GM12878 (cell line): Measurements from ENCODE around the gene RAPSN. TPM values are rescaled to one million over a fixed set of nuclear protein-coding genes. Genes with fewer than 3 reads are reported as not detected.

Source experiments
- CBX3 ChIP-seq: fragments of 200-600 bp; sonication (generic); IDR thresholded peaks from 2 replicates; pipeline ENCODE4 v1.6.1; 2016; ENCODE audit warnings: low read depth, borderline replicate concordance
- CEBPB ChIP-seq, 2 experiments: fragments of 150-350 bp in 1 of 2; IDR thresholded peaks; 2 replicates each; pipeline ENCODE4 v1.6.1; 2012 to 2014; ENCODE audit warnings: low read depth in 2 of 2, low read length in 2 of 2, borderline replicate concordance in 1 of 2, inconsistent platforms in 1 of 2
- CREB1 ChIP-seq: IDR thresholded peaks from 2 replicates; pipeline ENCODE4 v1.6.1; 2012; ENCODE audit warnings: low read depth, mild to moderate bottlenecking, inconsistent platforms
- ESRRA ChIP-seq: IDR thresholded peaks from 2 replicates; pipeline ENCODE4 v1.6.1; 2012; ENCODE audit warnings: mild to moderate bottlenecking, low read length, improper control_type of control experiment
- JUNB ChIP-seq: IDR thresholded peaks from 2 replicates; pipeline ENCODE4 v1.6.1; 2016; ENCODE audit warnings: antibody characterized with exemption, mild to moderate bottlenecking
- NR2C1 ChIP-seq: fragments of 450-650 bp; IDR thresholded peaks from 2 replicates; pipeline ENCODE4 v1.6.1; 2017; ENCODE audit warnings: antibody characterized with exemption, mild to moderate bottlenecking, moderate library complexity
- RAD51 ChIP-seq: fragments of 450-650 bp; IDR thresholded peaks from 2 replicates; pipeline ENCODE4 v1.6.1; 2016; ENCODE audit warnings: moderate library complexity, mild to moderate bottlenecking, inconsistent platforms
- REST ChIP-seq: IDR thresholded peaks from 2 replicates; pipeline ENCODE4 v1.6.1; 2012; ENCODE audit warnings: mild to moderate bottlenecking, low read depth, low read length
- SMAD1 ChIP-seq: fragments of 450-650 bp; IDR thresholded peaks from 2 replicates; pipeline ENCODE4 v1.6.1; 2018; ENCODE audit warnings: mild to moderate bottlenecking, low read depth; ENCODE audit not compliant: partially characterized antibody
- SRF ChIP-seq, 2 experiments: IDR thresholded peaks; 2 replicates each; pipeline ENCODE4 v1.6.1; 2011; ENCODE audit warnings: low read depth in 2 of 2, low read length in 2 of 2, mild to moderate bottlenecking in 1 of 2, moderate library complexity in 1 of 2
- TAF1 ChIP-seq: IDR thresholded peaks from 2 replicates; pipeline ENCODE4 v1.6.1; 2011; ENCODE audit warnings: mild to moderate bottlenecking, low read depth, low read length, borderline replicate concordance
- WRNIP1 ChIP-seq: IDR thresholded peaks from 2 replicates; pipeline ENCODE4 v1.6.1; 2011; ENCODE audit warnings: low read depth, low read length, improper control_type of control experiment, borderline replicate concordance
- YY1 ChIP-seq: IDR thresholded peaks from 2 replicates; pipeline ENCODE4 v1.6.1; 2011; ENCODE audit warnings: low read depth, mild to moderate bottlenecking, low read length
- polyA plus RNA-seq, 11 experiments: library from polyadenylated mRNA; depleted of rRNA in 4 of 11; unstranded in 6 of 11; stranded (reverse) in 5 of 11; fragments of >200 nt; fragmentation: Nextera tagmentation in 4 of 11; fragmentation: Illumina TruSeq in 1 of 11; extraction: Ambion mirVana in 4 of 11; extraction: Trizol in 1 of 11; gene quantifications; 1 replicate in 1 of 11; 2 replicates in 10 of 11; pipeline versions ENCODE4 v1.2.1 to v1.2.3, GENCODE V29; 2011 to 2016; ENCODE audit warnings: inconsistent platforms in 2 of 11, missing spikeins in 2 of 11, low read depth in 1 of 11
- total RNA-seq, 4 experiments: library from RNA; depleted of rRNA in 3 of 4; stranded (reverse); fragments of >200 nt in 3 of 4; fragmentation: Illumina TruSeq in 1 of 4; extraction: Trizol in 1 of 4; gene quantifications; 2 replicates each; pipeline versions ENCODE4 v1.2.1 to v1.2.3, GENCODE V29; 2013 to 2021
- TF ChIP-seq, protein P1 (sequence below): fragments of 450-650 bp; IDR thresholded peaks from 2 replicates; pipeline ENCODE4 v1.6.1; 2018; ENCODE audit warnings: borderline replicate concordance, mild to moderate bottlenecking; ENCODE audit not compliant: partially characterized antibody
- TF ChIP-seq, protein P2 (sequence below): fragments of 450-650 bp; IDR thresholded peaks from 2 replicates; pipeline ENCODE4 v1.6.1; 2016; ENCODE audit warnings: mild to moderate bottlenecking
- TF ChIP-seq, protein P3 (sequence below): fragments of 450-650 bp; IDR thresholded peaks from 2 replicates; pipeline ENCODE4 v1.6.1; 2018; ENCODE audit warnings: mild to moderate bottlenecking, low read depth, moderate library complexity; ENCODE audit not compliant: partially characterized antibody
- TF ChIP-seq, protein P4 (sequence below): fragments of 450-650 bp; IDR thresholded peaks from 2 replicates; pipeline ENCODE4 v1.6.1; 2016; ENCODE audit warnings: mild to moderate bottlenecking

RAPSN gene
- total and polyA plus RNA-seq, 10 of the 15 experiments (the other 5 are each of a cell fraction or from before 2014, with no cell fraction given) = 0.08 to 0.23 (median 0.14) TPM; not detected in 6

GRCh38 chr11:47426062-47426956 lies 22.6 kb downstream of the RAPSN start, which contains the start of gene PSMC3 (continued):
- TF ChIP-seq, protein P1, sequence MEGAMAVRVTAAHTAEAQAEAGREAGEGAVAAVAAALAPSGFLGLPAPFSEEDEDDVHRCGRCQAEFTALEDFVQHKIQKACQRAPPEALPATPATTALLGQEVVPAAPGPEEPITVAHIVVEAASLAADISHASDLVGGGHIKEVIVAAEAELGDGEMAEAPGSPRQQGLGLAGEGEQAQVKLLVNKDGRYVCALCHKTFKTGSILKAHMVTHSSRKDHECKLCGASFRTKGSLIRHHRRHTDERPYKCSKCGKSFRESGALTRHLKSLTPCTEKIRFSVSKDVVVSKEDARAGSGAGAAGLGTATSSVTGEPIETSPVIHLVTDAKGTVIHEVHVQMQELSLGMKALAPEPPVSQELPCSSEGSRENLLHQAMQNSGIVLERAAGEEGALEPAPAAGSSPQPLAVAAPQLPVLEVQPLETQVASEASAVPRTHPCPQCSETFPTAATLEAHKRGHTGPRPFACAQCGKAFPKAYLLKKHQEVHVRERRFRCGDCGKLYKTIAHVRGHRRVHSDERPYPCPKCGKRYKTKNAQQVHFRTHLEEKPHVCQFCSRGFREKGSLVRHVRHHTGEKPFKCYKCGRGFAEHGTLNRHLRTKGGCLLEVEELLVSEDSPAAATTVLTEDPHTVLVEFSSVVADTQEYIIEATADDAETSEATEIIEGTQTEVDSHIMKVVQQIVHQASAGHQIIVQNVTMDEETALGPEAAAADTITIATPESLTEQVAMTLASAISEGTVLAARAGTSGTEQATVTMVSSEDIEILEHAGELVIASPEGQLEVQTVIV = peak; percentile 52
- TF ChIP-seq NR2C1 (peak; percentile 76), TAF1 (peak; percentile 99), RAD51 (peak; percentile 31; the same call in 1 of the 2 replicates), JUNB (no peak), CEBPB (IDR thresholded peaks at IDR 0.05; ENCODE audit: borderline replicate concordance in 1 of 2, low read depth in 2 of 2, low read length in 2 of 2) (0 out of 4 replicates have a peak, but pooled peaks of 1 of the 2 experiments have one; percentile 4), SMAD1 (peak; percentile 37), WRNIP1 (no peak), ESRRA (no peak), REST (peak; percentile 41; the same call in 1 of the 2 replicates), CREB1 (peak; percentile 82), CBX3 (no peak), YY1 (peak; percentile 98), SRF (IDR thresholded peaks at IDR 0.05; ENCODE audit: low read depth in 2 of 2, low read length in 2 of 2) (no peak)
- TF ChIP-seq, protein P2, sequence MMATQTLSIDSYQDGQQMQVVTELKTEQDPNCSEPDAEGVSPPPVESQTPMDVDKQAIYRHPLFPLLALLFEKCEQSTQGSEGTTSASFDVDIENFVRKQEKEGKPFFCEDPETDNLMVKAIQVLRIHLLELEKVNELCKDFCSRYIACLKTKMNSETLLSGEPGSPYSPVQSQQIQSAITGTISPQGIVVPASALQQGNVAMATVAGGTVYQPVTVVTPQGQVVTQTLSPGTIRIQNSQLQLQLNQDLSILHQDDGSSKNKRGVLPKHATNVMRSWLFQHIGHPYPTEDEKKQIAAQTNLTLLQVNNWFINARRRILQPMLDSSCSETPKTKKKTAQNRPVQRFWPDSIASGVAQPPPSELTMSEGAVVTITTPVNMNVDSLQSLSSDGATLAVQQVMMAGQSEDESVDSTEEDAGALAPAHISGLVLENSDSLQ = peak; percentile 26; the same call in 1 of the 2 replicates
- TF ChIP-seq, protein P3, sequence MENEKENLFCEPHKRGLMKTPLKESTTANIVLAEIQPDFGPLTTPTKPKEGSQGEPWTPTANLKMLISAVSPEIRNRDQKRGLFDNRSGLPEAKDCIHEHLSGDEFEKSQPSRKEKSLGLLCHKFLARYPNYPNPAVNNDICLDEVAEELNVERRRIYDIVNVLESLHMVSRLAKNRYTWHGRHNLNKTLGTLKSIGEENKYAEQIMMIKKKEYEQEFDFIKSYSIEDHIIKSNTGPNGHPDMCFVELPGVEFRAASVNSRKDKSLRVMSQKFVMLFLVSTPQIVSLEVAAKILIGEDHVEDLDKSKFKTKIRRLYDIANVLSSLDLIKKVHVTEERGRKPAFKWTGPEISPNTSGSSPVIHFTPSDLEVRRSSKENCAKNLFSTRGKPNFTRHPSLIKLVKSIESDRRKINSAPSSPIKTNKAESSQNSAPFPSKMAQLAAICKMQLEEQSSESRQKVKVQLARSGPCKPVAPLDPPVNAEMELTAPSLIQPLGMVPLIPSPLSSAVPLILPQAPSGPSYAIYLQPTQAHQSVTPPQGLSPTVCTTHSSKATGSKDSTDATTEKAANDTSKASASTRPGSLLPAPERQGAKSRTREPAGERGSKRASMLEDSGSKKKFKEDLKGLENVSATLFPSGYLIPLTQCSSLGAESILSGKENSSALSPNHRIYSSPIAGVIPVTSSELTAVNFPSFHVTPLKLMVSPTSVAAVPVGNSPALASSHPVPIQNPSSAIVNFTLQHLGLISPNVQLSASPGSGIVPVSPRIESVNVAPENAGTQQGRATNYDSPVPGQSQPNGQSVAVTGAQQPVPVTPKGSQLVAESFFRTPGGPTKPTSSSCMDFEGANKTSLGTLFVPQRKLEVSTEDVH = peak; percentile 90
- TF ChIP-seq, protein P4, sequence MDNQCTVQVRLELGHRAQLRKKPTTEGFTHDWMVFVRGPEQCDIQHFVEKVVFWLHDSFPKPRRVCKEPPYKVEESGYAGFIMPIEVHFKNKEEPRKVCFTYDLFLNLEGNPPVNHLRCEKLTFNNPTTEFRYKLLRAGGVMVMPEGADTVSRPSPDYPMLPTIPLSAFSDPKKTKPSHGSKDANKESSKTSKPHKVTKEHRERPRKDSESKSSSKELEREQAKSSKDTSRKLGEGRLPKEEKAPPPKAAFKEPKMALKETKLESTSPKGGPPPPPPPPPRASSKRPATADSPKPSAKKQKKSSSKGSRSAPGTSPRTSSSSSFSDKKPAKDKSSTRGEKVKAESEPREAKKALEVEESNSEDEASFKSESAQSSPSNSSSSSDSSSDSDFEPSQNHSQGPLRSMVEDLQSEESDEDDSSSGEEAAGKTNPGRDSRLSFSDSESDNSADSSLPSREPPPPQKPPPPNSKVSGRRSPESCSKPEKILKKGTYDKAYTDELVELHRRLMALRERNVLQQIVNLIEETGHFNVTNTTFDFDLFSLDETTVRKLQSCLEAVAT = peak; percentile 85; the same call in 1 of the 2 replicates
